NOMO-1 (cell line): ENCODE measurements around the gene TMEM63A.
"Not testable (repeated sequence)": the region's sequence is repeated elsewhere in the genome, so short reads cannot be mapped to it uniquely, and the experiment has no call there.

ENCODE experiments used
- DNase-seq, 2 experiments: peaks; one replicate each; lab custom pipeline; 2025; ENCODE audit not compliant: unreplicated experiment in 2 of 2; lab: John Stamatoyannopoulos, UW

Gene TMEM63A

DNA sequence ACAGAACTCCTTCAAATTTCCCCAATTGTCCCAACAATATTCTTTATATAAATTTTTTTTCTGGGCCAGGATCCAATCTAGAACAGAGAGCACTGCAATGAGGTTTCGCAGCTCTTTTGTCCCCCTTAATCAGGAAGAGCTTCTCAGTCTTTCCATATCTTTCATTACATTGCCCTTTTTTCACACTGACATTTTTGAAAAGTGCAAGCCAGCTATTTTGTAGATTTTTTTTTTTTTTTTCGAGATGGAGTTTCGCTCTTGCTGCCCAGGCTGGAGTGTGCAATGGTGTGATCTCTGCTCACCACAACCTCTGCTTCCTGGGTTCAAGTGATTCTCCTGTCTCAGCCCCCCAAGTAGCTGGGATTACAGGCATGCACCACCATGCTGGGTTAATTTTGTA, 75.4 kb downstream of the TMEM63A start:
- DNase-seq = not testable (repeated sequence)

GRCh38 chr1:225806249-225806648, 75.9 kb downstream of the TMEM63A start:
- DNase-seq = no peak

GRCh38 chr1:225801146-225801545, 81.0 kb downstream of the TMEM63A start:
- DNase-seq = not testable (repeated sequence)

DNA sequence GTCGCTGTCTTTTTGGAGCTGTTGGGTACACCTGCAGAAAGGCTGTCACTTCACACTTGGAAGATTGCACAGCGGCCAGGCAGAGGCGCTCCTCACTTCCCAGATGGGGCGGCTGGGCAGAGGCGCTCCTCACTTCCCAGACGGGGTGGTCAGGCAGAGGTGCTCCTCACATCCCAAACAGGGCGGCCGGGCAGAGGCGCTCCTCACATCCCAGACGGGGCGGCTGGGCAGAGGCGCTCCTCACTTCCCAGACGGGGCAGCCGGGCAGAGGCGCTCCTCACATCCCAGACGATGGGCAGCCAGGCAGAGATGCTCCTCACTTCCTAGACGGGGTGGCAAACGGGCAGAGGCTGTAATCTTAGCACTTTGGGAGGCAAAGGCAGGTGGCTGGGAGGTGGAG, 86.1 kb downstream of the TMEM63A start:
- DNase-seq = not testable (repeated sequence)
